GM19025 (cell line): ENCODE results near the gene UBE2G1.
"Not testable (repeated sequence)": the region's sequence is repeated elsewhere in the genome, so short reads cannot be mapped to it uniquely, and the experiment has no call there.

Experiments
- ATAC-seq: cut with Tn5 transposase; IDR thresholded peaks from one replicate; pipeline ENCODE4 v1.9.1; 2021; ENCODE audit warnings: mild to moderate bottlenecking, low read depth, moderate library complexity; ENCODE audit not compliant: unreplicated experiment

The UBE2G1 gene, protein sequence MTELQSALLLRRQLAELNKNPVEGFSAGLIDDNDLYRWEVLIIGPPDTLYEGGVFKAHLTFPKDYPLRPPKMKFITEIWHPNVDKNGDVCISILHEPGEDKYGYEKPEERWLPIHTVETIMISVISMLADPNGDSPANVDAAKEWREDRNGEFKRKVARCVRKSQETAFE

GRCh38 chr17:4366327-4367063 lies at the start of gene UBE2G1:
UBE2G1 (minus strand) TSS chr17:4366675; CDS start chr17:4366316, 359 bp downstream.
- ATAC-seq, result peak; percentile 62

DNA sequence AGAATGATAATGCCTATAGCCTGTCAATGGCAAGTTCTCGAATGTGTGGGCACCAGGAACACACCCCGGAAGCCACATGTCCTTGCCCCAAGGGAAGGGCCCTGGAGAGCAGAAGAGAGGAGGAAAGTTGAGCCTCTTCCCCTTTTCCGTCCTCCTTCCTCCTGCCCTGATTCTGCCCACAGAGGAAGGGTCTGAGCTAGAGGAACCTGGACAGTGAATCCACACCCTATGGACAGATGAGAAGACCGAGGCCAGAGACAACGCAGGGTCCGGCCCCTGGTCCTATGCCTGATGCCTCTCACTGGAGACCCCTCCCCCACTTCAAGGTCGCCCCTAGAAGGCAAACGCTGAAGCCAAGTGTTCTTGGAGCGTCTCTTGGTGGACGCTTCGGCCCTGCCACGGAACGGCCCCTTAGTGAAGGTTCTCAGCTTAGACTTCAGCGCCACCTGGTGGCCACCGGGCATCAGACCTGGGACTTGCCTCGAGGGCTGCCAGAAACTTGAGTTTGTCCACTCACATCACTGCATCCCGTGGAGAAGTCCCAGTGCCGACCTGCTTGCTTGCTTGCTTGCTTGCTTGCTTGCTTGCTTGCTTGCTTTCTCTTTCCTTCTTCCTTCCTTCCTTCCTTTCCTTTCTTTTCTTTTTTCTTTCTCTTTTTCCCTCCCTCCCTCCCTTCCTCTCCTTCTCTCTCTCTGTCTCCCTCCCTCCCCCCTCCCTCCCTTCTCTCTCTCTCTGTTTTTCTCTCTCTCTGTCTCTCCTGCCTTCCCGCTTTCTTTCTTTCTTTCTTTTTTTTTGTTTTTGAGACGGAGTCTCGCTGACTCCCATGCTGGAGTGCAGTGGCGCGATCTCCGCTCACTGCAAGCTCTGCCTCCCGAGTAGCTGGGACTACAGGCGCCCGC lies 46.7 kb upstream of the UBE2G1 start:
- no peak for ATAC-seq

DNA sequence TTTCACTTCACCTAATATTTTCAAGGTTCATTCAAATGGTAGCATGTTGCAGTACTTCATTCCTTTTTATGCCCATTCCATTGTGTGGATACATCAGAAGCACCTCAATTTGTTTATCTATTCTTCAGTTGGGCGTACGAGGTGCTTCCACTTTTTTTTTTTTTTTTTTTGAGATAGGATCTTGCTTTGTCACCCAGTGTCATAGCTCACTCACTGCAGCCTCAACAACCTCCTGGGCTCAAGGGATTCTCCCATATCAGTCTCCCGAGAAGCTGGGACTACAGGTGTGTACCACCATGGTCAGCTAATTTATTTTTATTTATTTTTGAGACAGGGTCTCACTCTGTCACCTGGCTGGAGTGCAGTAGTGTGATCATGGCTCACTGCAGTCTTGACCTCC lies 44.7 kb upstream of the UBE2G1 start:
- no peak for ATAC-seq

GRCh38 chr17:4409659-4410058 lies 43.2 kb upstream of the UBE2G1 start:
- ATAC-seq, result no peak

- no peak for ATAC-seq
These were observed 41.4 kb upstream of the UBE2G1 start for GRCh38 chr17:4407851-4408250.

DNA sequence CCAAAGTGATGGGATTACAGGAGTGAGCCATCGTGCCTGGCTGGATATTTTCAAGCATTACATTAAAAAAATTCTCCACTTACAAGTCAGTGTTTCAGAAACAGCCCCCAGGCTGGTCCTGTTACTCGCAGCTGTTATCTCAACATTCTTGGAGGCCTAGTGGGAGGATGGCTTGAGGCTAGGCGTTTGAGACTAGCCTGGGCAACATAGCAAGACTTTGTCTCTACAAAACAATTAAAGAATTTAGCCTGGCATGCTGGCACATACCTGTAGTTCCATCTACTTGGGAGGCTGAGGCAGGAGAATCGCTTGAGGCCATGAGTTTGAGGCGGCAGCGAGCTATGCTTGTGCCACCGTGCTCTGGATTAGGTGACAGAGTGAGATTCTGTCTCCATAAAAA lies 40.7 kb upstream of the UBE2G1 start:
- no peak for ATAC-seq

- no peak for ATAC-seq
These were observed 39.9 kb upstream of the UBE2G1 start for GRCh38 chr17:4406386-4406785.

- no peak for ATAC-seq
These were observed 39.2 kb upstream of the UBE2G1 start for GRCh38 chr17:4405699-4406098.

DNA sequence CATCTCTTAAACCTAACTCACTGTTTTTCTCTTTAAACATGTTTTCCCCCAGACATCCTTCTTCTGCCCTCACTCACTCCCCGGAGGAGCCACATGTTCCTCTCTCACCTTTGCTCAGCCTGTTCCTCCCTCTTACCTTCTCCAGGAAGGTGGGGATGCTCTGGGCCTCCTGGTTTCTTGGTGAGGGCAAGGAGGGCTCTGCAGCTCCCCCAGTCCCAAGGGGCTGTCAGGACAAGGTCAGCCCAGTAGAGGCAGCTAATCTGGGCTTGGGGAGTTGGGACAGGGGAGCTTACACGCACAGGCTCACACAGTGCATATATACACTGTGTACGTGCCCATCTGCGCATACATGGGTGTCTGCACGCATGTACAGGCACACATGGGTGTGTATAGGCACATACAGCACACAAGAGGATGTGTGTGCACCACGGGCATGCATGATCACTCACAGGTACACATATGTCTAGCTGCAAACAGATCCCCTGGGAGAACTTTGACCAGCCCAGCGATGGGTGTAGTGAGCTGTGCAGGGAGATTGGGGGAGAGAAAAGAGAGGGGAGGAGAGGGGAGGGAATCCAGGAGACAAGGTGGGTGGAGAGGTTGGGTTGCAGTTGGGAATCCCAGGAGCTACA lies 38.7 kb upstream of the UBE2G1 start:
- ATAC-seq, result no peak

DNA sequence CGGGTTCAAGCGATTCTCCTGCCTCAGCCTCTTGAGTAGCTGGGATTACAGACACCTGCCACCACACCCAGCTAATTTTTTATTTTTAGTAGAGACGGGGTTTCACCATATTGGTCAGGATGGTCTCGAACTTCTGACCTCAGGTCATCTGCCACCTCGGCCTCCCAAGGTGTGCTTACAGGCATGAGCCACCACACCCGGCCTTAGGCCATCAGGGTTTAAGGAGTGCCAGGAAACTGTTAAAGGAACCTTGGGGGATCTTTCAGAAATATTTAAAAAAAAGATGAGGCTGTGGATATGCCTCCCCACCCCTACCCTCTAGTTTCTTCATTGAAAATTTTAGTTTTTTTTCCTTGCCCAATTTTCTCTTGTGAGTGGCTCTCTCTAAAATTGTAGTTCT lies 31.4 kb upstream of the UBE2G1 start:
- ATAC-seq, result no peak

DNA sequence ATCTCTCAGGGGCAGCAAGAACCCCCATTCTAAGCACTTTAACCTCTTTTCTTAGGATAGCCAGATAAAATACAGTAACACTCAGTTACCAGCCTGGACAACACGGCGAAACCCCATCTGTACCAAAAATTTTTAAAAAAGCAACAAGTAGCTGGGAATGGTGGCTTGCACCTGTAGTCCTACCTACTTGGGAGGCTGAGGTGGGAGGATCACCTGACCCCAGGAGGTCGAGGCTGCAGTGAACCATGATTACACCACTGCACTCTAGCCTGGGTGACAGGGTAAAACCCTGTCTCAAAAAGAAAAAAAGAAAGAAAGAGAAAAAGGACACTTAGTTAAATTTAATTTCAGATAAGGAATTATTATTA lies 28.6 kb upstream of the UBE2G1 start:
- no peak for ATAC-seq

DNA sequence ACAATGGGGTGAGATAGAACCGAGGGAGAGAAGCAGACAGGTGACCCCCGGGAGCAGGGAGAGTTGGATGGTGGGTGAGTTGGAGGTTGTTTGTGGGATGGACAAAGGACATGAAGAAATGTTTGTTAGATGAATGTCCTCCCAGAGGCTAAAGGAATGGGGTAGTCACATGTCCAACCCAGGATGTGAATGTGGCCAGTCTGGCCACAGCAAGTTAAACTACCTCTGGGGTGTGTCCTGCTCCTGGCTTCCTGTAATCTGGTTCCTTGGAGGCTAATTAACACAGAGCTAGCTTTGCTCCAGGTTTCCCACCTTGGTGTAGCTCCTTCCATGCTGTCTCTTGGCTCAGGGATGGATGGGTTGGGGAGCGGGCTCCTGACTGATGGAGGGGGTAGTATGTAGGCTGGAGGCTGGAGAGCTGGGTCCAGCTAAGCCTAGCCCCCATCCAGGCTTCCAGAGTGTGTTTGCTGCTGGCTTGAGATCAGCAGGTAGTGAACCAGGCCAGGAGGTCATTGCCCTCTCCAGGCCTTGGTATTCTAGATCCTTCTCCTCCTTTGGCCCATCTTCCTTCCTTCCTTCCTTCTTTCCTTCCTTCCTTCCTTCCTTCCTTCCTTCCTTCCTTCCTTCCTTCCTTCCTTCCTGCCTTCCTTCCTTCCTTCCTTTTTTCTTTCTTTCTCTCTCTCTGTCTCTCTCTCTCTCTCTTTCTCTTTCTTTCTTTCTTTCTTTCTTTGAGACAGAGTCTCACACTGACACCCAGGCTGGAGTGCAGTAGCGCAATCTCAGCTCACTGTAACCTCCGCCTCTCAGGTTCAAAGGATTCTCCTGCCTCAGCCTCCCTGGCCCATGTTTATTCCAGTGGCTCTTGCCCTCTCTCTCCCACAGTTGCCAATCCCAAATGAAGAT lies 28.0 kb upstream of the UBE2G1 start:
- no peak for ATAC-seq

GRCh38 chr17:4393806-4394205 lies 27.3 kb upstream of the UBE2G1 start:
- no peak for ATAC-seq

- ATAC-seq, result no peak
These were observed 22.6 kb upstream of the UBE2G1 start for GRCh38 chr17:4389079-4389478.

DNA sequence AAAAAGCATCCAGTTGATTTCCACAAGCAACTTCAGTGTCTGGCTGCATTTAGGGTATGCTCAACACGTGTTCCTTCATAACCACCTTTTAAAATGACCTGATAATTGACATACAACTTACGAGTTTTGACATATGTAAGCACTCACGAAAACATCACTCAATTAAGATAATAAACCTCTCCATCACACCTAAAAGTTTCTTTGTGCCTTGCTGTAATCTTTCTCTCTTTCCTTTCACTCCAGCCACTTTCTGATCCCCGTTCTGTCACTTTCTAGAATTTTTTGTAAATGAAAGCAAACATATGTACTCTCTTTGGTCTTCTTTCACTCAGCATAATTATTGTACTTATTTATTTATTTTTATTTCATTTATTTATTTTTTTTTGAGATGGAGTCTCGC lies 20.7 kb upstream of the UBE2G1 start:
- no peak for ATAC-seq

- no peak for ATAC-seq
These were observed 19.9 kb upstream of the UBE2G1 start for GRCh38 chr17:4386406-4386805.

DNA sequence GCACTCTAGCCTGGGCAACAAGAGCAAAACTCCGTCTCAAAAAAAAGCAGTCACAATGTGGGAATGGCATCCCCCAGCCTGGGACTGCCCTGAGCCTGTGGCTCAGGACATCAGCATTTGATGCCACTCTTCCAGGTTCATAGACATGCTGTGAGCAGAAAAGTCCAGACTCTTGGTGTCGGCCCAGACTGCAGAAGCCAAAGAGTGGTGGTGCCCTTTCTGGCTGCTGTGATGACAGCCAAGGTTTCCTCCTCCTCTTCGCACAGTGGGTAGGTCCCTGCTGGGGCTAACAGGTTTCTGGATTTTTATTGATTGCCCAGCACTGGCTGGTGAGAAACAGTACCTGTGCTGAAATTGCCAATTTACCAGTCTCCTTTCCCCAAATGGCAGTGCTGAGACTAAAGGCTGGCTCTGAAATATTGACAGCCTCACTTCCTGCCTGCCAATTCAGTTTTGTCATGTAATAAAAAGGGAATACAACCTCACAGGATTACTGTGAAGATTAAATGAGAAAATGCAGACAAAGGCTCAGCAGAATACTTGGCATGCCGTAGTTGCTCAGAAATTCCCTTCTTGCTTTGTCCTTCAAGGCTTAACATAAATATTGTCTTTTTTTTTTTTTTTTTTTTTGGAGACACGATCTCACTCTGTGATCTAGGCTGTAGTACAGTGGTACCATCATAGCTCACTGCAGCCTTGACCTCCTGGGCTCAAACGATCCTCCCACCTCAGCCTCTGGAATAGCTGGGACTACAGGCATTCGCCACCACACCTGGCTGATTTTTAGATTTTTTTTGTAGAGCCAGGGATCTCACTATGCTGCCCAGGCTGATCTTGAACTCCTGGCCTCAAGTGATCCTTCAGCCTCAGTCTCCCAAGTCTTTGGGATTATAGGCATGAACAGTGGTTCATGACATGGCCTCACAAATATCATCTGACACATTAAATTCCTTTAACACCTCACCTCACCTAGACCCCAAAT lies 15.5 kb upstream of the UBE2G1 start:
- ATAC-seq, result no peak

GRCh38 chr17:4378626-4379025 lies 12.2 kb upstream of the UBE2G1 start:
- no peak for ATAC-seq

DNA sequence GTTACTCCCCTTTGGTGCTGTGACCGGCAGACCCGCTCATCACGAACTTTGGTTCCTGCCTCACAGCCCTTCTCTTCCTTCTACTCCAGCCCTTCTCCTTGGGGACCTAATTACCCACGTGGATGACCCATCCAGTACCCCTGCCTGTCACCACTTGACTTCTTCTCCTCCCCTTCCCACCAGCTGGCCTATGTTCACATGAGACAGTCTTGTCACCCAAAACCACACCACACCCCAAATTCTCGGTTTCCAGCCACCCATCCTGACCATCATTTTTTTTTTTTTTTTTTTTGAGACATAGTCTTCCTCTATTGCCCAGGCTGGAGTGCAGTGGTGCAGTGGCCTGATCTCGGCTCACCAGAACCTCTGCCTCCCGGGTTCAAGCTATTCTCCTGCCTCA lies 10.8 kb upstream of the UBE2G1 start:
- not testable (repeated sequence) for ATAC-seq
